COLO829 (cell line): Measurements from ENCODE around the gene LSG1.

Experiments used
- DNase-seq: peaks from one replicate; pipeline ENCODE4 v3.0.0; 2012; ENCODE audit warnings: low spot score

Gene LSG1

DNA sequence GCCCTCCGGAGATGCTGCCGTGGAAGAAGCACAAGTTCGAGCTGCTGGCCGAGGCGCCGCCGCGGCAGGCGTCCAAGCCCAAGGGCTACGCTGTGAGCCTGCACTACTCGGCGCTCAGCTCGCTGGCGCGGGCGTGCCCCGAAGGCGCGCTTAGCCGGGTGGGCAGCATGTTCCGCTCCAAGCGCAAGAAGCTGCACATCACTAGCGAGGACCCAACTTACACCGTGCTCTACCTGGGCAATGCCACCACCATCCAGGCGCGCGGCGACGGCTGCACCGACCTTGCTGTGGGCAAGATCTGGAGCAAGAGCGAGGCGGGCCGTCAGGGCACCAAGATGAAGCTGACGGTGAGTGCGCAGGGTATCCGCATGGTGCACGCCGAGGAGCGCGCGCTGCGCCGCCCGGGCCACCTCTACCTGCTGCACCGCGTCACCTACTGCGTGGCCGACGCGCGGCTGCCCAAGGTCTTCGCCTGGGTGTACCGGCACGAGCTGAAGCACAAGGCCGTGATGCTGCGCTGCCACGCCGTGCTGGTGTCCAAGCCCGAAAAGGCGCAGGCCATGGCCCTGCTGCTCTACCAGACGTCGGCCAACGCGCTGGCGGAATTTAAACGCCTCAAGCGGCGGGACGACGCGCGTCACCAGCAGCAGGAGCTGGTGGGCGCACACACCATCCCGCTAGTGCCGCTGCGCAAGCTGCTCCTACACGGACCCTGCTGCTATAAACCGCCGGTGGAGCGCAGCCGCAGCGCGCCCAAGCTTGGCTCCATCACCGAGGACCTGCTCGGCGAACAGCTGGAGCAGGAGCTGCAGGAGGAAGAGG, 15.0 kb upstream of the LSG1 start:
- no peak for DNase-seq

DNA sequence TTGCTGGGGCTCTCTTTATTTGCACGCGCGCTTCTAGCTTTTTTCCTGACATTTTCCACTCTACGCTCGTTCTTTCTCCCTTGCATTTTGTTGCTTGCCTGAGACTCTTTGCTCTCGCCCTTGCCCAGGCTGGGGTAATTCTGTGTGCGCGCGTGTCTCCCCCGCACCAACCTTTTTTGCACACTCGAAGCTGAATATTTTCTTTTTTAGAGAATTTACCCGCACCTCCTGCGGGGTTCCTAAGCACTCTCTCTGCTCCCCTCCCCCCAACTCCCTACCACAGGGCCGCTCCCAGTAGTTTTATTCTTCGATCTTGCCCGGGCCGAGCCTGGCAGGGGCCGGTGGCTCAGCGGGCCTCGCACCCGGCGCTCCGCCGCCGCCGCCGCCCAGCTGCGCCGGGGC, 14.4 kb upstream of the LSG1 start:
- DNase-seq, result no peak

DNA sequence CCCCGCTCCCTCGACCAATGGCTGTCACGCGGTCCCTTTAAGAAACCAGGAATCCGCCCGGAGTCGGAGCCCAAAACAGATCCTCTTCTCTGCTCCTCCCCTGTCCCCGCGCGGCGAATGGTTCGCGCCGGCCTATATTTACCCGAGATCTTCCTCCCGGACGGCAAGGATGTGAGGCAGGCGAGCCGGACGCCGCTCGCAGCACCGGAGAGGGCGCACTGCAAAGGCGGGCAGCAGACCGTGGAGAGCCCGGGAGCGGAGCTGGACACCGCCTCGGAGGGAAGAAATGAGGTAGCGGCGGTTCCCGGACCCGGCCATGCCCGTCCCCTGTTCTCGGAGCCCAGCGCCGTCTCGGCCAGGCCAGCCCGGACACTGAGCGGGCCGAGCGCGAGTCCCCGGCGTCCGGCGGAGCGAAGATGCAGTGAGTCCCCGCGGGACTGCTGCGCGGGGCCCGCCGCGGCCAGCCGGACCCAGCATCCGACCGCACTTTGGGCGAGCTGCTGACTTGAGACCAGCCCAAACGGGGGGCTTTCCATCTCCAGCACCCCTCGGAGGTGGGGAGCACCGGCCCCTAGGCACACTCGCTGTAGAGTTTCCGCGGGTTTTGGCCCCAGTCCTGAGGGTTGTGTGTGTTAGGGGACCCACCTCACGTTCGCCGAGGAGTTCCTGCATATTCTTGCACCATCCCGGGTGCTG, 13.9 kb upstream of the LSG1 start, which contains the start of gene FAM43A:
Gene FAM43A, plus strand, starts transcription at position 166 of the 696 bp plus-strand sequence. CDS start 944 bp downstream, outside the sequence.
- DNase-seq, result peak; percentile 95

DNA sequence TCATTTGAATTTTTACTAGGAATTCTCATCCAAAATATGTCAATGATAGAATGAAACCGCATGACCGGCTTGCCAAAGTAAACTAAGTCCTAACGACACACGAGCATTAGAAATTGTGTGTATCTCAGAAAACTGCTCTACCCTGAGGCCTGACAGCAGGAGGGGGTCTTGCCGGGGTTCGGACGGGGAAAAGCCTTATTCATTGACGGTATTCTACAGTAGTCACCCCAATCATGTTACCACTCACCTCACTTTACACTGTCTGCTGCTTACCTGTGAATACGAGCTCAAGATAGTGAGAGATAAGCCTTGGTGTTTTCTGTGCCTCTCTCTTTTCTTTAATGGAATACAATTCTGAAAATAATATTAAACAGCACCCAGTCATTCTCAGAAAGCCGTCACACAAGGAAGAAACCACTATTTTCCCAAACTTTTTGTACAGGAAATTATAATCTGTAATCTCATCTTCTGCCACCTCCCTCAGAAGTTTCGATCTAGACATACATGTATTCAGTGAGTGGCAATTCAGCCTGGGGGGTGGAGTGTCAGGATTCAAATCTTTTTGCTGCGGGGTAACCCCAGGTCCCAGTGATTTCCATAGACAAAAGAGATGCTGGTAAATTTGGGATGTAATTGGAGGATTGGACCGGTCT, 13.2 kb upstream of the LSG1 start:
- DNase-seq, result no peak

DNA sequence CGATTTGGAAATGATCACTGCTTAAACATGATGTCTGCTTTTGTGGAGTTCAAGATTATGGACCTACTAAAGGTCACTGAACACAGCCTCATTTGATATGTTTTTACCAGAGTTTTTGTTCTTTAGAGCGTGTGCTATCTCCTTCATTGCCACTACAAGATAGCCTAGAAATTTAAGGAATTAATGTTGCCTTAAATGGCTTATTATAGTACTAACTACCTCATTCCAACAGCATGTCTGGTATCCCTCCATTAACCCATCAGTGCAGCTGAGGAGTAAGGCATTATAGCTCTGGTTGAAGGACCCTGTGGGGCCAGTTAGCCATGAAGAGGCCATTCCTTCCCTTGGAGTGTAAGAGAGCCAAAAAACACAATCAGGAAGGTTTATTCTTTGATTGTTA, 11.4 kb upstream of the LSG1 start:
- DNase-seq, result no peak

DNA sequence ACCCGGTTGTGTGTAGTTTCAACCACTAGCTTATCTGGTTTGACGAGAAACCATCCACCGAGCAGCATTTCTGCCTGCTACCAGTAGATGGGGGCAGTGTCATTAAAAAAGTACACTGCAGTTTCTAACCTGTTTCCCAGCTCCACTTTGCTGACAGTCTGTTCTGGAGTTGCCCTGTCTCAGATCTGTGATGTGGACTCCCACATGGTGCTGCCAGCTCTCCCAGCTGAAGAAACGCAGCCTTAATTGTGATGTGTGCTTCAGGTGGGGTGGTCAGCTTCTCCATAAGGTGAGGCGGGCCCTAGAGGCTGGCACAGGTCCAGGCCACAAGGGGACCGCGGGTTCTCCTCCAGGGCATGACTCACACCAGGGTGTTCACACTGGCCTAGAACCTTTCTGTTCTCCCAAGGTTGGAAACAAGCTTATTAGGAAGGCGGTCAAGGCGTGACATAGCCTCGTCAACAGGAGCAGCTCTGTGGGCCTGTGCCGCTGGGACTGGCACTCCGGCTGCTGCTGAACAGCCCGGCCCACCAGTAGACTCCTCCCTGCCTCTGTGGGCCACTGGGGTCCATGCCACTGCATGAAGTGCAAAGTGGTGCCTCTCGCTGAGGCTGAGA, 10.8 kb upstream of the LSG1 start:
- peak; percentile 98 for DNase-seq

DNA sequence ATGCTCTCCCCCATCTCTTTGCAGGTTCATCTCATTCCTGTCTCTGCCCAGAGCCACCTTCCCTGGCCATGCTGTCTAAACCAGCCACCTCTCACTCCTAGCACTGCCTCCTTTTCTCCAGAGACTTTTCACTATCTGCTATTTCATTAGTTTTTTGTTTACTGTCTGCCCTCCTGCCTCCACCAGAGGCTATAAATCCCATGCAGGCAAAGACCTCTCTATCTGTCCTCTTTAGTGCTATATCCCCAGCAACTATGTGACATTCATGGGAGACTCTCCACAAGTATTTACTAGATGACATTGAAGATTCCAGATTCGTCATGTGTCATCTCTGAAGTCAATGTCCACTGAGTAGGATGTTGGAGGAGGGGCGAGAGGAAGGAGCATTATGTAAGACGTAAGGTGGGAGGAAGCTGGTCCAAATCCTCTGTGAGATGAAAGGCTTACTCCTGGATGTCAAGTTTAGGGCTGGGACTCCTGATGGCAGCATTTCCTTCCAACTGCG, 10.2 kb upstream of the LSG1 start:
- no peak for DNase-seq

DNA sequence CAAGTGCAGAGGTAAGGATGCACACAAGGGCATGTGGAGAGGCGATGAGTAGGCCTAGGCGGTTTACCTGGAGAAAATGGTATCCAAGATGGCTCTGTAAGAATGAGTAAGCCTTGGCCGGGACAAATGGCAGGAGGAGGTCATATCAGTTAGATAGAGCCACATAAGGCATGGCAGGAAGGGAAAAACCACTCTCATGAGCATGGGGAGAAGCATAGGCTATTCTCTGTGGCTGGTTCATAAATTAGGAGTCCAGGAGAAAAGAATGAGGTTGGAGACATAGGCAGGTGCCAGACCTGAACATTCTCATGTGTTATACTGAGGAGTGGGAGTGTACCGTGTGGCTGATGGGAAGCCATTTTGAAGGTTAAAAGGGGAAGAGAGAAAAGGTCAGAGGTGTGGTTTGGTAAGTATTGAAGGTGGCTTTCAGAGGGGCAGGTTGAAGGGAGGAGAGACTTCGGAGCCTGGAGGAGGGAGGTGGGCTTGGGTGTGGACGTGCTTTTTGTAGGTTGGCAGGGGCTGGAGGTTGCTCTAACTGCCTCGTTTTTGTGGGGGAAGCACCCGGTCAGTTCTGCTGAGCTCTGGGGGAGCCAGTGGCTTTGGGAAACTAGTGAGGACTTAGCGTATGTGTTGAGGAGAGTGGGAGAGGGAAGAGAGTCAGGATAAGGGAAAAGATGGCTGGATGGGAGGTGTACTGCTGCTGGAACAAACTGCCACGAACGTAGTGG, 9.1 kb upstream of the LSG1 start:
- DNase-seq, result no peak

DNA sequence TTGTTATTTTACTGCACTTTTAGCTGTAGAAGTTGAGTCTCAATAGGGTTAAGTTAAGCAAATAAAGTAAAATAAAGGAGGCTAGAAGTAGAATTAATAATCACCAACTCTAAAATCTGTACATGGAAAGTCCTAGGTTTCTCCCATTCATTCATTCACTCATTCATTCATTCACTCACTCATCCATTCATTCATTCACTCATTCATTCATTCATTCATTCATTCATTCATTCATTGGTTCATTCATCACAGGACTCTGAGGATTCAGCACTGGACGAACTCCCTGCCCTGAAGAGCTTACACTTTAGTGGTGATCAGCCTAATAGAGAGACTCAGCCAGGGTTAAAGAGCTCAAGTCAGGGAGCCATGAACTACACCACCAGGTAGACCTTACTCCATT, 4.5 kb upstream of the LSG1 start:
- no peak for DNase-seq

DNA sequence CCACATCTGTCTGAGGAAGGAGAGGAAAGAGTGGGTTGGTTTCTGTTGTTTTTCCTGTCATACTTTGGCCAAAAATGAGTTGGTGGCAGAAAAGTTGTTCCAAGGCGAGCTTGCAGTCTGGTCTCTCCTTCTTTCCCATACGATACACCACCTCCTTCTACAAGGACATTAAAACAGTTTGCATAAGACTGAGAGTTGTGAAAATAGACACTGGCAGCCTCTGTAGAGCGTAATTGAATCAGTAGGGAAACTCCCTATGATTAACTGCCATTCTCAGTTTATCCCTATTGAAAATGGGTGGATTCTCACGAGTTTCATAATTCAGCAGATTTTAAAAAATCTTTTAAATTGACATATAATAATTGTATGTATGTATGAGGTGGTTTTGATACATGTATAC, 3.7 kb upstream of the LSG1 start:
- DNase-seq, result no peak

DNA sequence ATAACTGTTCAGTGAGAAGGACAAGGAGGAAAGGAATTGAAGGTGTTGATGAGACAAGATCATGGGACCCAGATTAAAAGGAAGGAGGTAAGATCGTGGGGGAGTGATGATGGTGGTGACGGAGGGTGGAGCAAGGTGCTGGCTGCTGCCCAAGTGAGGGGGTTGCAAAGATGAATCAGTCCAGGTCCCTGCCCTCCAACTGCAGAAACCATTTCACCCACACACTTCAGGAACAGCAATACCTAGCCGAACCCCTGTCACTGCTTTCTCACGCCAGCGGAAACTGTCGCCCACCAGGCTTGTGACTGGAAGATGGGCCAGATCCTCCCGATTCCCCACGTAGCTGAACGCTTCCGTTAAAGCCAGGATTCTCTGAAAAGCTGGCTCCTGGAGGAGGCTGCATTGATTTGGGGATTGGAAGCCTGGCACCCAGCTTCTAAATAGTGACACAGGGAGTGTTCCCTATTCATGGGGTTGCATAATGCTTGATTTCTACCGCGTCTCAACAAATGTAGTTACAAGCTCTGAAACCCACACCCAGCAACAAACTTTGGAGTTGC, 3.2 kb upstream of the LSG1 start:
- no peak for DNase-seq

DNA sequence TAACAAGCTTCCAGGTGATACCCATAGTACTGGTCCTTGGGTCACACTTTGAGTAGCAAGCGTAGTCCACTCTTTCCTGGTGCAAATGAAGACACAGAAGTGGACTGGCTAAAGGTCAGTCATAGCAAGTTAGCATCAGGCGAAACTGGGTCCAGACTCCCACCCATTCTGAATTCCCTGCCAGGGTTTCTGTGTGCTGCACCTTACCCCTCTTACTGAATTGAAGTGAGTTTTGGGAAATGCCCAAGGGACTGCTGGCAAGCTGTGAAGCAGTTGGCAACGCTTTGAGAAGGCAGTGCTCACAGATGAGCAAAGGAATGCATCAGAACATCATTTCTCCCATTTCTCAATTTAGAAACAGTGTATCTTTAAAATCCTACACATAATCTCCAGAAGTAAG, 1.8 kb upstream of the LSG1 start:
- no peak for DNase-seq

DNA sequence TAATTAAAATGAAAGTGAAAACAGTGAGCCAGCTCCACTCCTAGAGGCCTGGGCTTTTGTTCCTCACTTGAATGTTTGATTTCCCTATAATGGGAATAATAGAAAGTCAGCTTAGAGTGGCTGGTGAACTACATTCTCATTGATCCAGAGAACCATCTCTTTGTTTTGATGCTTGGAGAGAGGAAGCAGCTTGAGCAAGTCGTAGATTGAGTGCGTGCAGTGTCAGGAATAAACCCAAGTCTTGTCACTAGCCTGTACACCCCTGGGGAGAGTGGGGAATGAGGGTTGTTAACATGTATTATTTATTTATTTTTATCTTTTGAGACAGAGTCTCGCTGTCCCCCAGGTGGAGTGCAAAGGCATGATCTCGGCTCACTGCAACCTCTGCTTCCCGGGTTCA, 885 bp upstream of the LSG1 start:
- DNase-seq, result no peak

DNA sequence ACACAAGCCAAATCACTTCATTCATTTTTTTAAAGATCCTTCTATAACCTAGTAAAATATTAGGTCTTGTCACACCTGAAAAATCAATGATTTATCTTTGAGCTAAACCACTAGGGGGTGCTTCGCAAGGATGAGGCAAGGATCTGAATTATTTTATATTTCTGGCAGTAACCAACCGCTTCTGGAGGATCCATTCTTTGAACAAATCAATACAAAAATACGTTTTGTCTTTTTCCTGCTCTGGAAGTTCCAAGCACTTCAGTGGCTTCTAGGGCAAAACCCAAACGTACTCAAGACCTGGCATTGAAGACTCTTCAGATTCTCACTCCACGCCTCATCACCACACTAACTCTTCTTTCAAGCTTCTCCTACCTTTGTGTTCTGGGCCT, 486 bp downstream of the LSG1 start:
- no peak for DNase-seq

DNA sequence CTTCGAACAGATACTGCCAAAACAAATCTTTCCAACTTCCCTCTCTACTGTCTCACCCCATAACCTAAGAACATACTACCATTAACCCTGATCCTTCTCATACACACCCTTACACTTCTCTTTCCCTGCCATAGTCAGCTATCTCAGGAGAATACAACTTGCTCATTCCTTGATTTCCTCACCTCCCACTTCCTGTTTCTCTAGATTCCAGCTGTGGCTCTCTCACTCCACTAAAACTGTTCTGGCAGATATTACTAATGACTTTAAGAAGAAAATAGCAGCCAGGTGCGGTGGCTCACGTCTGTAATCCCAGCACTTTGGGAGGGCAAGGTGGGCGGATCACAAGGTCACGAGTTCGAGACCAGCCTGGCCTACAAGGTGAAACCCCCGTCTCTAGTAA, 4.6 kb downstream of the LSG1 start:
- no peak for DNase-seq

DNA sequence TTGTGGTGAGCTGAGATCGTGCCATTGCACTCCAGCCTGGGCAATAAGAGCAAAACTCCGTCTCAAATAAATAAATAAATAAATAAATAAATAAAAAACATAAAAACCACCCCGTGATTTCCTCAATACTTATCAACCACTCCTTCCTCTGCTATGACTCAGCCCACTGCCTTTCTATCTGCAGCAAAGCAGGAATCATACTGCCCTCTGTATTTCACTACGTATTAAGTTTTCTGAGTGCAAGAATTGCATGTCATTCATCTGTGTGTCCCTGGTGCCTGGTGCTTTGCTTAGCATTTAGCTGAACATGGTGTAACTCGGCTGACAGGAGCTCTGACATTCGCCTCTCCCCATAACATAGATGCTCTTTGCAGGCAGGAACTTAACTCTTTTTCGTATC, 7.1 kb downstream of the LSG1 start:
- no peak for DNase-seq

DNA sequence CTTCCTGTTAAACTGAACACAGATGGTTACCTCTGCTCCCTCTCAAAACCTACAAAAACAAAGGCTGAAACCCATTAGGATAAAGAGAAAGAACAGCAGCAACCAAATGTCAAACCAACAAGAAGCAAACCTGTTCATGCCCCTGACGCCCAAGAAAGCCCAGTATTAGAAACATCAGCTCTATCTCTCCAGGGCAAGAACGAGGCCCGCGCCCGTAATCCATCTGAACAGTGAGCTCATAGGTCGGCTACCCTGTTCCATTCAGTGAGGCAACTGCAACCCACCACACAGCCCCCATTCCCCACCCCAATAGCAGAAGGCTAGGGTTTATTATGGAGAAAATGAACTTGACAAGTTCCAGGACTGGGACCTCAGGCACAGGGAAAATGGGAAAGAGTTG, 10.0 kb downstream of the LSG1 start:
- DNase-seq, result no peak

DNA sequence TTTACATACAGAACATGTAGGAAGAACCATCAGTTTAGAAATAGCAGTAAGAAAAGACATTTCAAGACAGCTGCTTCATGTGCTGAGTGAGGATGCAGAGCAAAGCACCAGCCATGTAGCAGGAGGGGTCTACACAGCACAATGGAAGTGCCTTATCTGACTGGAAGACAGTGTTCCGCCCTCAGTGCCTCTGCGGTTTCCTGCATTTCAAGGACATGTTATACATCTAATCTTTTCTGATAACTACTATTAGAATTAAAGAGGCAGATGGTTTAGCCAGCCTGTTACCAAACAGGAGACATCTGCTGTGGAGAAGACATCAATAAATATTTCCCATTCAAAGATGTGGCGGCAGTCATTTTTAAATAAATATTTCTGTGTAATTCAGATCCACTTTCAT, 10.6 kb downstream of the LSG1 start:
- no peak for DNase-seq

DNA sequence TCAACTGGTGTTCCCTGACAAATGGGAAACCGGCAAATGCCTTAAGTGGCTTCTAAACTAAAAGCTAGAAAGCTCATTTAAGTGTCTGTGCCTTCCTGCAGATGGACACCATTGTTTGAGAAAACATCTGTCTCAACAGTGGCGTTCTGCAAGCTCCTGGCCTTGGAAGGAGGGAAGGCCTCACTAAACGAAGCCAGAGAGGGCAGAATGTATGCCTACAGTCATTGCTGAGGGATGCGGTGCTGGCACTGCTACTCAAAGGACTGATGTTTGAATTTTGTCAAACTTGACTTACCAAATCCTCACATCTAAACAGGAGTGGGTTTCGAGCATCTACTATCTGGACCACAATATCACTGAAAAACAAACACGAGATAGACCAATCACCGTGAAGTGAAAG, 12.2 kb downstream of the LSG1 start:
- DNase-seq, result no peak

DNA sequence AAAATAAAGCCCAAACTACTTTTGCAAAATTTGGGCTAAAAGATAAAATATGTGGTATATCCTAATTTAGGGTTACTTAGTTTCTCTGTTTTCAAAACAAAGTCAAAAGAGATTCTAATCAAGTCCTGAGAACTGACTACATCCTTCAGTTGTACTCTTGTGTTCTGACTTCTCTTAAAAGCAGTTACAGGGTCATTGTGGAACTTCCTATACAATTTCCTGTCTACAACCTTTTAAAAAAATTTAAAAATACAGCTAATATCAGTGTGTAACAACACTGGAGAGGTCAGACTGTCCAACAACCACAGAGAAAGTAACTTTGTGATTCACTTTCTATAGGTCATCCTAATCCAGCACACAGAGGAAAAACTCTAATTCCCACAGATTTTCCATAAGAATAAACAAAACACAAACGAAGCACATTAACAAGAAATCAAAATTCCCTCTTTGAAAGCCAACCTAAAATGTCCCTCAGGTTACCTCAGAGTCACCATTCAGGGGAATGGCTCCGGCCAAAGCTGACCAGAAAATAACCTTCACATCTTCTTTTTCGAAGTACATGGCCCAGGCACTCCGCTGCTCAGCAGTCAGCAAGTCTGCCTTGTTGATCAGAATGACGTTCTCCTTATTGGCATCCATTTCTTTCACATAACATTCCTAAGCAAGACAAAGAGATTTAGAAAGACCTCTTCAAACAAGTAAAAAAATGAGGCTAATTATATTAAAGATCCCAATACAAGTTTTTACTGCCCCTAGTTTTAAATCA, 13.3 kb downstream of the LSG1 start:
- no peak for DNase-seq

DNA sequence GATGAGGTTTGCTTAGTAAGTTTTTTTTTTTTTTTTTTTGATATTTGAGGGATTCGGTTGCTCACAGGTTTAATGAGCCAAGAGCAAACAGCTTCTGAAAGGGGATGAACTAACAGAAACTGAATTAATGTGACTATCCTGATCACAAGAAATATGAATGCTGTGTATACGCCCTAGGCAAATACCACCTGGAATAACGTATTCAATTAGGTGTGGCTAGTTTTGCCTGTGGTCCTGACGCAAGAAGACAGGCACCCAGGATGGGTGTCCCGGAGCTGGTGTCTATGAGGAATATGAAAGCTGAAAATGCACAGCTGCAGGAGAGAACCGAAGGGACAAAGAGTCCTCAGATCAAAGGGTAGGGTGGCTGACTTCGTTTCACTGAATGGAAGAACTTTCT, 14.6 kb downstream of the LSG1 start:
- DNase-seq, result no peak
